Activated CD8-positive, alpha-beta T cell treated with anti-CD3 and anti-CD28 coated beads for 36 hours (primary cell): ENCODE results near the gene LAMC1. TPM values are rescaled to one million over a fixed set of nuclear protein-coding genes. Genes with fewer than 3 reads are reported as not detected.

ENCODE experiments used
- ATAC-seq: fragments of 200-7000 bp; cut with Tn5 transposase; one replicate; pipeline ENCODE4 v1.10.0; 2021; ENCODE audit warnings: mild to moderate bottlenecking, moderate library complexity
- CTCF ChIA-PET: fragments of 350-600 bp; sonication (Branson Sonifier 250); formaldehyde crosslinking; loops from one replicate; lab custom pipeline; 2021; ENCODE audit warnings: antibody characterized with exemption; lab: Charles Lee
- POLR2A ChIA-PET: fragments of 350-600 bp; sonication (Branson Sonifier 250); formaldehyde crosslinking; loops from one replicate; lab custom pipeline; 2021; ENCODE audit warnings: antibody characterized with exemption; lab: Charles Lee
- DNase-seq: peaks from one replicate; pipeline ENCODE4 v3.0.0-alpha.2; 2020
- H3K27ac Mint-ChIP-seq: one replicate; pipeline ENCODE4 v1.8.0; 2021; ENCODE audit warnings: mild to moderate bottlenecking, mixed read lengths
- H3K27me3 Mint-ChIP-seq: one replicate; pipeline ENCODE4 v1.8.0; 2021; ENCODE audit warnings: mixed read lengths
- H3K36me3 Mint-ChIP-seq: one replicate; pipeline ENCODE4 v1.8.0; 2021; ENCODE audit warnings: low read depth, mixed read lengths
- H3K4me1 Mint-ChIP-seq: one replicate; pipeline ENCODE4 v1.8.0; 2021; ENCODE audit warnings: low read depth, mixed read lengths
- H3K4me3 Mint-ChIP-seq: one replicate; pipeline ENCODE4 v1.8.0; 2021; ENCODE audit warnings: mild to moderate bottlenecking, moderate library complexity, mixed read lengths
- H3K9me3 Mint-ChIP-seq: one replicate; pipeline ENCODE4 v1.8.0; 2021; ENCODE audit warnings: mixed read lengths
- intact Hi-C: fragments of 100-400 bp; cut with micrococcal nuclease; formaldehyde crosslinking; loops from one replicate; pipeline ENCODE4 v1.10.0; 2022
- total RNA-seq, 2 experiments: library from RNA; stranded (reverse); gene quantifications; one replicate each; pipeline ENCODE4 v1.2.3, GENCODE V29; 2021
- TF ChIP-seq, protein P1 (sequence below): fragments of 200-600 bp; IDR thresholded peaks from one replicate; pipeline ENCODE4 v1.8.0; 2022; ENCODE audit warnings: antibody characterized with exemption, mild to moderate bottlenecking

The LAMC1 gene
- total RNA-seq, 2 experiments from 2014 or later = 0.22 to 0.23 TPM

DNA sequence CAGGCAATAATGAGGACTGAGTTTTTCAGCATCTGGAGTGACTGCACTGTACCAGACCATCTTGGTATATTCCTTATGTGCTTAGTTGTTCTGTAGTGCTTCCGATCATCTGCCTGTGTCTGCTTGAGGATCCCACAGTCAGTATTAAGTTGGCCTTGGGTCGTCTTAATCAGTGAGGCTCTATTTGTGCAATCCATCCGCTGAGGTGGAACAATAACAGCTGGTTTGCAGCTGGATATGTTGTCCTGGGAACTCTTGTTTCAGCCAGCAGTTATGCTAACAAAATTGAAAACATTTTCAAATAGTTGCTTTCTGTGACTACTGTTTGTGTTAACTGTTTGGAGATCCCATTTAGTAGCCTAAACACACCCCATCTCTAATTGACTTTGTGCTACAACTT, 73.7 kb downstream of the LAMC1 start:
- Mint-ChIP-seq H3K4me3 (no peak overlapping the region), H3K9me3 (no peaks in the 10 kb centered on the region), H3K36me3 (no peaks in the 10 kb centered on the region), H3K4me1 (no peaks in the 10 kb centered on the region), H3K27me3 (peaks cover 3% of the 10 kb centered on the region), H3K27ac (no peak overlapping the region)
- TF ChIP-seq, protein P1, sequence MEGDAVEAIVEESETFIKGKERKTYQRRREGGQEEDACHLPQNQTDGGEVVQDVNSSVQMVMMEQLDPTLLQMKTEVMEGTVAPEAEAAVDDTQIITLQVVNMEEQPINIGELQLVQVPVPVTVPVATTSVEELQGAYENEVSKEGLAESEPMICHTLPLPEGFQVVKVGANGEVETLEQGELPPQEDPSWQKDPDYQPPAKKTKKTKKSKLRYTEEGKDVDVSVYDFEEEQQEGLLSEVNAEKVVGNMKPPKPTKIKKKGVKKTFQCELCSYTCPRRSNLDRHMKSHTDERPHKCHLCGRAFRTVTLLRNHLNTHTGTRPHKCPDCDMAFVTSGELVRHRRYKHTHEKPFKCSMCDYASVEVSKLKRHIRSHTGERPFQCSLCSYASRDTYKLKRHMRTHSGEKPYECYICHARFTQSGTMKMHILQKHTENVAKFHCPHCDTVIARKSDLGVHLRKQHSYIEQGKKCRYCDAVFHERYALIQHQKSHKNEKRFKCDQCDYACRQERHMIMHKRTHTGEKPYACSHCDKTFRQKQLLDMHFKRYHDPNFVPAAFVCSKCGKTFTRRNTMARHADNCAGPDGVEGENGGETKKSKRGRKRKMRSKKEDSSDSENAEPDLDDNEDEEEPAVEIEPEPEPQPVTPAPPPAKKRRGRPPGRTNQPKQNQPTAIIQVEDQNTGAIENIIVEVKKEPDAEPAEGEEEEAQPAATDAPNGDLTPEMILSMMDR = no peak
- ChIA-PET POLR2A (no interaction called here), CTCF (no interaction called here)
- DNase-seq = no peak
- ATAC-seq = no peak
- intact Hi-C loops = no loop called here

DNA sequence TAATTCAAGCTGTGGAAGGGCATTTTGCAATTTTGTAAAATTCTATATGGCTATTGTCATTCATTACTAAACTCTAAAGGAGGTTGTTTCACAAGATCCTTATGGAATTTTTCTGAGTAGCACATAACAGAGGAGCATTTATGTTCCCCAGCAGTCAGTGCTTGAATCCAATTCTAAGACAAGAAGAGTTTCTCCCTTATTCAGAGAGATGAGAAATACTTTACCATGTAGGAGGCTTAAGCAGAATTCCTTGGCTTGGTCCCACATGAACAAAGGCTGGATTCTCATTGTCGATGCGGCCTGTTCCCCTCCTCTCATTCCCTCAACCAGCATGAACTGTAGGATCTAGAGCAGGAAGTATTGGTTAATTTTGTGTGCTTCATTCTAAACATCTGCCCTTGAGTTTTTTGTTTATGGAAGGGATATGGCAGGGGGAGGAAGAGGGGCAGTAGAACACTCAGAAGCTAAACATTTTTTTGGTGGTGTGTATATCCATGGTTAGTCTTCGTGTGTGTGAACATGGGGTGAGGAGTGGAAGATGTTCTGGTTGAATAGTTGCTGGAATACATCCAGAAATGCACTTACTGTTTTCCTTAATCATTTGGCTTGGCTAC, 74.3 kb downstream of the LAMC1 start:
- ATAC-seq (no peak), DNase-seq (no peak)
- H3K9me3 Mint-ChIP-seq = no peaks in the 10 kb centered on the region
- intact Hi-C loops = no loop called here
- H3K27me3 Mint-ChIP-seq = peaks cover 4% of the 10 kb centered on the region
- no peaks in the 10 kb centered on the region for H3K36me3 Mint-ChIP-seq
- no peak overlapping the region for H3K4me3 Mint-ChIP-seq
- ChIA-PET CTCF (no interaction called here), POLR2A (no interaction called here)
- TF ChIP-seq, protein P1 = no peak
- no peak overlapping the region for H3K27ac Mint-ChIP-seq
- no peaks in the 10 kb centered on the region for H3K4me1 Mint-ChIP-seq

DNA sequence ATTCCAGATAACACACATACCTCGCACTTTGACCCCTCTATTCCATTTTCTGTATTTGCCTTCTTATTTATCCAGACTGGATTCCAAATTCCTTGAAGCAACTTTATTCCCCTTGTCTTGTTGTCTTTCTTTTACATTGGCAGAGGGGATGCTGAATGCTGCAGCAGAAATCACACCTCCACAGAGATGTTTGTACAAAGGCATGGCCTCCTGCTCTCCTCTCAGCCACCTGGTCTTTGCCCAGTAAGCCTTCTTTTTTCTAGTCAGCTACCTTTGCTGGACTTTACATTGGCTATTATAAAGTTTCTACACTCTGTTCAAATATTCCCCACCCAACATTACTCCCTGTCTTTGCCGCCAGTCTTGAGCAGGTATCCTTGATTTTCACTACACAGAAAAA, 75.1 kb downstream of the LAMC1 start:
- TF ChIP-seq, protein P1 = no peak
- POLR2A ChIA-PET = no interaction called here
- DNase-seq = no peak
- no peak overlapping the region for H3K27ac Mint-ChIP-seq
- no peaks in the 10 kb centered on the region for H3K4me1 Mint-ChIP-seq
- intact Hi-C loops = no loop called here
- no peaks in the 10 kb centered on the region for H3K9me3 Mint-ChIP-seq
- CTCF ChIA-PET = no interaction called here
- peaks cover 5% of the 10 kb centered on the region for H3K27me3 Mint-ChIP-seq
- no peak overlapping the region for H3K4me3 Mint-ChIP-seq
- H3K36me3 Mint-ChIP-seq = no peaks in the 10 kb centered on the region
- no peak for ATAC-seq

DNA sequence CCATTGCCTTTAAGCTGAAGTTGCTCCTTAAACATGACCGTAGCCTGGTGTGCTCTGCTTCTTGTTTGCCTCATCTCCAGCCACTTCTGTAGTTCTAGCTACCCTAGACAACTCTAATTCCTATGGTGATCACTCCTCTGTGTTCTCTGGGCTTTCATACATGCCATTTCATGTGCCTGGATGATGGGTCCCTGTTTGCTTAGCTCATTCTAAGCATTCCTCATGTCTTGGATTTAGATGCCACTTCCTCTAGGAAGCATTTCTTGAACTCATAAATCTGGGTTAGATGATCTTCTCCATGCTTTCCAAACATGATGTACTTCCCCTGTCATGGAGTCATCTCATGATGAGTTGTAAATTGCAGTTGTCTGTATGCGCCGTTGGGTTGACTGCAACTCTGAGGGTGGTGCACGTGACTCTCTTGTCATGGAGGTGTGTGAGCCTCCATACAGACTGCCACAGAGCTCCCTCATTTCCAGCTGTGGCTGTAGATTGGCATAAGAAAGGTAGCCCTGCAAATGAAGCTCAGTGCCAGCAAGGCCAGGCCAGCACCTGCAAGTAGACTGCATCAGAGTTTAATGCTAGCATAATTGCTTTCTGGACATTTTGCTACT, 77.2 kb downstream of the LAMC1 start:
- ATAC-seq (no peak), DNase-seq (no peak)
- H3K4me1 Mint-ChIP-seq = no peaks in the 10 kb centered on the region
- TF ChIP-seq, protein P1 = no peak
- no peak overlapping the region for H3K4me3 Mint-ChIP-seq
- no peaks in the 10 kb centered on the region for H3K9me3 Mint-ChIP-seq
- H3K27ac Mint-ChIP-seq = no peak overlapping the region
- ChIA-PET CTCF (no interaction called here), POLR2A (no interaction called here)
- peaks cover 5% of the 10 kb centered on the region for H3K27me3 Mint-ChIP-seq
- intact Hi-C loops = no loop called here
- no peaks in the 10 kb centered on the region for H3K36me3 Mint-ChIP-seq

DNA sequence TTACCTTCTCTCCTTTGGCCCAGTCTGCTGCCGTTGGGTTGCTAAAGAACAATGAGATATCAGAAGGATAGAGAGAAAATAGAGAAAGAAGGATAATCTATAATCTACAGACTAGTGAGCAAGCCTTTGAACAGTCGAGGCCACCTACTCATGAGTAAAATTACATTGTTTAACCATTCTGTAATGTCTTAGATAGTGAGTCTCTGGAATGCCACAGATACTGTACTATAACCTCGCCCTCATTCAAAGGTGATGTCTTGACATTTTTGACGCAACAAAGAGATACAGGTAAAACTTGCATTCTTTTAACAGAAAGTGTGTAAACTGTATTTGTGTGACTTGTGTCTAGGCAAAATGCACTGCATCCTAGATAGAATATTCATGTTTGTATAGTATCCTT, 77.9 kb downstream of the LAMC1 start:
- no peak for ATAC-seq
- no peaks in the 10 kb centered on the region for H3K9me3 Mint-ChIP-seq

More for the DNA sequence above, 77.9 kb downstream of the LAMC1 start:
- ChIA-PET POLR2A (no interaction called here), CTCF (no interaction called here)
- TF ChIP-seq, protein P1 = no peak
- Mint-ChIP-seq H3K27ac (no peak overlapping the region), H3K27me3 (peaks cover 5% of the 10 kb centered on the region), H3K4me3 (no peak overlapping the region), H3K4me1 (no peaks in the 10 kb centered on the region), H3K36me3 (no peaks in the 10 kb centered on the region)
- DNase-seq = no peak
- intact Hi-C loops = no loop called here
